Mesothelial cell of epicardium (in vitro differentiated cells): ENCODE data around the gene PHF21B. TPM values are rescaled to one million over a fixed set of nuclear protein-coding genes. Genes with fewer than 3 reads are reported as not detected.
"Not testable (repeated sequence)": the region's sequence is repeated elsewhere in the genome, so short reads cannot be mapped to it uniquely, and the experiment has no call there.

Experiments used
- DNase-seq, 2 experiments: peaks; one replicate each; pipeline ENCODE4 v3.0.0; 2021; ENCODE audit warnings: low spot score in 2 of 2; ENCODE audit not compliant: unreplicated experiment in 2 of 2
- H3K27ac Mint-ChIP-seq: 2 replicates; pipeline ENCODE4 v1.8.0; 2021; ENCODE audit warnings: mixed read lengths
- H3K27me3 Mint-ChIP-seq: 2 replicates; pipeline ENCODE4 v1.8.0; 2021; ENCODE audit warnings: low read depth, mixed read lengths
- H3K36me3 Mint-ChIP-seq: 2 replicates; pipeline ENCODE4 v1.8.0; 2021; ENCODE audit warnings: mixed read lengths
- H3K4me1 Mint-ChIP-seq: 2 replicates; pipeline ENCODE4 v1.8.0; 2021; ENCODE audit warnings: mixed read lengths
- H3K4me3 Mint-ChIP-seq: 2 replicates; pipeline ENCODE4 v1.8.0; 2021; ENCODE audit warnings: mild to moderate bottlenecking, moderate library complexity, mixed read lengths
- H3K9me3 Mint-ChIP-seq: 2 replicates; pipeline ENCODE4 v1.8.0; 2021; ENCODE audit warnings: mixed read lengths
- total RNA-seq: library from RNA; stranded (reverse); gene quantifications from 3 replicates; pipeline ENCODE4 v1.2.1, GENCODE V29; 2021
- TF ChIP-seq, protein P1 (sequence below): fragments of 200-600 bp; sonication (generic); IDR thresholded peaks from one replicate; pipeline ENCODE4 v1.5.0; 2021; ENCODE audit warnings: antibody characterized with exemption; ENCODE audit not compliant: unreplicated experiment

PHF21B gene
- total RNA-seq, 1 donor from 2014 or later = 8.6 TPM

DNA sequence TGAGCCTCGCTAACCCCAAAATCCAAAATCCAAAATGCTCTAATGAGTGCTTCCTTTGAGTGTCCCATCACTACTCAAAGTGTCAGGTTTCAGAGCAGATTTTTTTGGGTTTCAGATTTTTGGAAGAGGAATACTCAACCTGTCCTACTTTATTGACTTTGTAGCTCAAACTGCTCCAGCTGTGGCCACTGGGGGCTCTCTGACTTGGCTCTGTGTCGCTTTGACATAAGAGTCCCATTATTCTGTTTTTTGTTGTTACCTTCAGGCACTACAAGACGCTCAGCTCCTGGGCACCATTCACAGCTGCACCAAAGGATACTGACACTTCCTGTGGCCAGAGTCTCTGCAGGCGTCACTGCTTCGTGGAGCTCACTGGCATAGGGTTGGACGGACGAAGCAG, 41.1 kb downstream of the PHF21B start:
- peaks cover 2% of the 10 kb centered on the region for H3K4me1 Mint-ChIP-seq
- H3K27me3 Mint-ChIP-seq = peaks cover 15% of the 10 kb centered on the region
- TF ChIP-seq, protein P1, sequence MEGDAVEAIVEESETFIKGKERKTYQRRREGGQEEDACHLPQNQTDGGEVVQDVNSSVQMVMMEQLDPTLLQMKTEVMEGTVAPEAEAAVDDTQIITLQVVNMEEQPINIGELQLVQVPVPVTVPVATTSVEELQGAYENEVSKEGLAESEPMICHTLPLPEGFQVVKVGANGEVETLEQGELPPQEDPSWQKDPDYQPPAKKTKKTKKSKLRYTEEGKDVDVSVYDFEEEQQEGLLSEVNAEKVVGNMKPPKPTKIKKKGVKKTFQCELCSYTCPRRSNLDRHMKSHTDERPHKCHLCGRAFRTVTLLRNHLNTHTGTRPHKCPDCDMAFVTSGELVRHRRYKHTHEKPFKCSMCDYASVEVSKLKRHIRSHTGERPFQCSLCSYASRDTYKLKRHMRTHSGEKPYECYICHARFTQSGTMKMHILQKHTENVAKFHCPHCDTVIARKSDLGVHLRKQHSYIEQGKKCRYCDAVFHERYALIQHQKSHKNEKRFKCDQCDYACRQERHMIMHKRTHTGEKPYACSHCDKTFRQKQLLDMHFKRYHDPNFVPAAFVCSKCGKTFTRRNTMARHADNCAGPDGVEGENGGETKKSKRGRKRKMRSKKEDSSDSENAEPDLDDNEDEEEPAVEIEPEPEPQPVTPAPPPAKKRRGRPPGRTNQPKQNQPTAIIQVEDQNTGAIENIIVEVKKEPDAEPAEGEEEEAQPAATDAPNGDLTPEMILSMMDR = no peak
- H3K9me3 Mint-ChIP-seq = no peaks in the 10 kb centered on the region
- no peak for DNase-seq
- no peak overlapping the region for H3K4me3 Mint-ChIP-seq
- no peaks in the 10 kb centered on the region for H3K36me3 Mint-ChIP-seq
- H3K27ac Mint-ChIP-seq = no peak overlapping the region

DNA sequence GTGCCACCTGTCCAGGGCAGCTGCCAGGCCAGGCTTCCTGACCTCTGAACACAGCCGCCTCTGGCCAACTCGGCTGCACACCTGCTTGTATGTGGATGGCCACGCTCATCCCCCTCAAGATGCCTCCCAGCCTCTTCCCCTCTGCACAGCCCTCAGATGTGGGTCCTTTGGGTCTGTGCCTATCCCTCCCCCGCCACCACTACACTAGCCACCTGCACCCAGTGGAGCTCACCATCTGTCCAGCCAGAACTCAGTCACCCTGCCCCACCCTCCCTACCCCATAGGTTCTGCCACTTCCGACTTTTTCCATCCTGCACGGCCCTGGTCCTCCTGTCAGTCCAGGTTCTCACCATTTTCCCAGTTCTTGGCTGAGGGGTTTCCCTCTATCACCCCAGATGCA, 44.6 kb downstream of the PHF21B start:
- Mint-ChIP-seq H3K36me3 (no peaks in the 10 kb centered on the region), H3K9me3 (no peaks in the 10 kb centered on the region), H3K4me1 (no peaks in the 10 kb centered on the region), H3K4me3 (no peak overlapping the region), H3K27me3 (peaks cover 7% of the 10 kb centered on the region), H3K27ac (no peak overlapping the region)
- TF ChIP-seq, protein P1 = no peak
- no peak for DNase-seq

DNA sequence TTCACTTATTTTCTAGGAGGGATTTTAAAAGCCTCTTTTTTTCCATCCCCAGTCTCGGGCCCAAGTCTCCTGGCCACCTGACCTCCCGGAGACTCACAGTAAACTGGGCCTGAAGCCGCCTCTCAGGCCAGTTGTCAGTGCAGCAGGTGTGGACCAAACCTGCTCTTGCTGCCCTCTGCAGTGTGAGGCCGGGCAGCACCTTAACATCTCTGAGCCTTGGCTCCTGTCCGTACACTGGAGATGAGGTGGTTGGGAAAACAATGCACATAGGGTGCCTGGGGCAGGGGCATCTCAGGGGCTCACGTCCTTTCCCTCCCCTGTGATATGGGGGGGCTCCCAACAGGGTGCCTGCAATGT, 45.1 kb downstream of the PHF21B start:
- Mint-ChIP-seq H3K27me3 (peaks cover 8% of the 10 kb centered on the region), H3K27ac (no peak overlapping the region)
- DNase-seq = no peak

DNA sequence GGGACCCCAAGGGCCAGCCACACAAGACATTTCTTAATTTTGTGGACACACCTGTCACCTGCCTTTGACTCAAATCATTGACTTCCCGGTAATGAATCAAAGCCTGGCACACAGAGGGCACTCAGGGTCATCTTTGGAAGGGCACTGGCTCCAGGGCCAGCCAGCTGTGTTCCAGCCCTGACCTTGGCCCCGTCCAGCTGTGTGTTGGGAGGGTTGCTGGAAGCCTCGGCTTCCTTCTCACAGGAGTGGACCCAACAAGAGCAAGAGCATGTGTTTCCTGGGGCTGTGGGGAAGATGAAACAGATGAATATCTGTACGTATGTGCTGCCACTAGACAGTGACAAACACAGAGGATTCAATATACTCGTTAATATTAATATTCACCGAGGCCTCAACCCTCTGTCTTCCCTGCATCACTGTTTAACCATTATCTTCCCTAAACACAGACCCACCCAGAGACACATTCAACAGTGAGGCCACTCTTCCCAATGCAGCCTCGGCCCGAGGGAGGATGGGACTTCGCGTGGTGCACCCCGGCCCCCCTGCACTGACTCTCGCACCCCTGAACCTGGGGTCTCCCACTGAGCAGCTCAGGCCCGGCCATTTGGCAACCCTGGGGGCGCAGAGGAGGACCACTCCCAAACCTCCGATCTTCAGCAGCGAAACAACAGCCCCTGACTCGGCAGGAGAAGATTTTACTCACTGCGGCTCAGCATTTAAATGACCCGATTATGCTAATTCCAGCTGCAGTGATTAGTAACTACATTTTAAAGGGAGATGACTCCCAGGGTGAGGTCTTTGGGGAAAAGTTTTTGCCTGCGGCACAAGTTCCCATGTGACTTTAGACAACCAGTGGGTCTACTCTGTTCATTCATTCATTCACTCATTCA, 45.7 kb downstream of the PHF21B start:
- H3K9me3 Mint-ChIP-seq = no peaks in the 10 kb centered on the region
- DNase-seq = no peak
- H3K4me1 Mint-ChIP-seq = no peaks in the 10 kb centered on the region
- H3K4me3 Mint-ChIP-seq = no peak overlapping the region
- no peaks in the 10 kb centered on the region for H3K36me3 Mint-ChIP-seq
- H3K27ac Mint-ChIP-seq = no peak overlapping the region
- H3K27me3 Mint-ChIP-seq = peaks cover 8% of the 10 kb centered on the region
- TF ChIP-seq, protein P1 = no peak

More for the DNA sequence above, 45.1 kb downstream of the PHF21B start:
- no peak overlapping the region for H3K4me3 Mint-ChIP-seq
- H3K36me3 Mint-ChIP-seq = no peaks in the 10 kb centered on the region
- no peaks in the 10 kb centered on the region for H3K4me1 Mint-ChIP-seq
- TF ChIP-seq, protein P1 = no peak
- no peaks in the 10 kb centered on the region for H3K9me3 Mint-ChIP-seq

DNA sequence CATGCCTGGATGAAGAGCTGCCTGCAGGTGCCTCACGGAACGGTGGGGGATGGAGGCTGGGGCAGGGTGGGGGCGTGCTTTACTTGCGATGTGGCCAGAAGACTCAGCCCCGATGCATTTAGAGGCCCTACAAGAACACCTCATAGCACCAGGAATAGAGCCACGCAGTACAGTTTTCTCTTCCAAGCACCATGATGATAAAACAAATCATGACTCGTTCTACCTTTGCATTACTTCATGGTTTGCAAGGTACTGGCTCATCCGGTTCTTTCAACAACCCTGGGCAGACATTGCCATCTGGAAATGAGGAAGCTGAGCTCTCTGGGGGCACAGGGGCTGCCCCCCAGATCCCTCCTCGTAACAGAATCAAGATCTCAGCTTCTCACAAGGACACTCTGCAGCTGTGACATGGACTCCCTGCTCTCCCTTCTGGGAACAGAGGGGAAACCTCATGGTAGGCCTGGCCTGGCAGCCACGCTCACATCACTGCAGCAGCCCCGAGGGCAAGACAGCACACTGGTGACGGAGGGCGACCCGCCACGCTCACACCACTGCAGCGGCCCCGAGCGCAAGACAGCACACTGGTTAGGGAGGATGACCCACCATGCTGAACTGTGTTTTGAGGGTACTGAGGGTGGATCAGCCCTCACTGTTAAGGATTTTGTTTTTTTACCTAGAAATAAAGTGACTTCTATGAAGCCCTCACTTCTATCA, 46.9 kb downstream of the PHF21B start:
- DNase-seq = no peak
- no peaks in the 10 kb centered on the region for H3K9me3 Mint-ChIP-seq
- H3K4me3 Mint-ChIP-seq = no peak overlapping the region
- no peaks in the 10 kb centered on the region for H3K36me3 Mint-ChIP-seq
- H3K27ac Mint-ChIP-seq = no peak overlapping the region
- H3K4me1 Mint-ChIP-seq = no peaks in the 10 kb centered on the region
- TF ChIP-seq, protein P1 = no peak
- H3K27me3 Mint-ChIP-seq = peaks cover 8% of the 10 kb centered on the region

DNA sequence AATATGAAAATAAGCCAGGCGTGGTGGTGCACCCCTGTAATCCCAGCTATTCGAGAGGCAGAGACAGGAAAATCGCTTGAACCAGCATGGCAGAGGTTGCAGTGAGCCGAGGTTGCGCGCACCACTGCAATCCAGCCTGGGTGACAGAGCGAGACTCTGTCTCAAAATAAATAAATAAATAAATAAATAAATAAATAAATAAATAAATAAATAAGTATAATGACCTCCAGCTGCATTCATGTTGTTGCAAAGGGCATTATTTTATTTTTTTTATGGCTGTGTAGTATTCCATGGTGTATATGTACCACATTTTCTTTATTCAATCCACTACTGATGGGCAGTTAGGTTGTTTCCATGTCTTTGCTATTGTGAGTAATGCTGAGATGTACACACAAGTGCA, 48.1 kb downstream of the PHF21B start:
- H3K4me1 Mint-ChIP-seq, H3K27me3 Mint-ChIP-seq, DNase-seq, H3K27ac Mint-ChIP-seq, H3K9me3 Mint-ChIP-seq, H3K36me3 Mint-ChIP-seq, H3K4me3 Mint-ChIP-seq: not testable (repeated sequence)
